Omental fat pad (tissue), 4 donors: ENCODE results near the gene GPS1. TPM values are rescaled to one million over a fixed set of nuclear protein-coding genes. Genes with fewer than 3 reads are reported as not detected.

Experiments used
- ATAC-seq: fragments of 150-250 bp; one replicate; pipeline ENCODE4 v1.9.1; 2016; ENCODE audit warnings: mild to moderate bottlenecking, moderate library complexity; ENCODE audit not compliant: low FRiP score
- DNase-seq: peaks from one replicate; pipeline ENCODE4 v3.0.0-alpha.2; 2019; ENCODE audit warnings: low spot score
- total RNA-seq, 4 donors: library from RNA; depleted of rRNA; stranded (reverse); fragments of >200 nt; gene quantifications; one replicate each; pipeline ENCODE4 v1.1.0, GENCODE V29; 2016
- TF ChIP-seq, protein P1 (sequence below), 3 donors: fragments of 450-650 bp; IDR thresholded peaks; one replicate each; pipeline ENCODE4 v1.5.1; 2016 to 2017; ENCODE audit warnings: antibody characterized with exemption in 3 of 3, mild to moderate bottlenecking in 3 of 3, moderate library complexity in 2 of 3

GPS1 gene
- total RNA-seq, 4 donors from 2014 or later: 67.3 to 86.8 (median 81.4) TPM

DNA sequence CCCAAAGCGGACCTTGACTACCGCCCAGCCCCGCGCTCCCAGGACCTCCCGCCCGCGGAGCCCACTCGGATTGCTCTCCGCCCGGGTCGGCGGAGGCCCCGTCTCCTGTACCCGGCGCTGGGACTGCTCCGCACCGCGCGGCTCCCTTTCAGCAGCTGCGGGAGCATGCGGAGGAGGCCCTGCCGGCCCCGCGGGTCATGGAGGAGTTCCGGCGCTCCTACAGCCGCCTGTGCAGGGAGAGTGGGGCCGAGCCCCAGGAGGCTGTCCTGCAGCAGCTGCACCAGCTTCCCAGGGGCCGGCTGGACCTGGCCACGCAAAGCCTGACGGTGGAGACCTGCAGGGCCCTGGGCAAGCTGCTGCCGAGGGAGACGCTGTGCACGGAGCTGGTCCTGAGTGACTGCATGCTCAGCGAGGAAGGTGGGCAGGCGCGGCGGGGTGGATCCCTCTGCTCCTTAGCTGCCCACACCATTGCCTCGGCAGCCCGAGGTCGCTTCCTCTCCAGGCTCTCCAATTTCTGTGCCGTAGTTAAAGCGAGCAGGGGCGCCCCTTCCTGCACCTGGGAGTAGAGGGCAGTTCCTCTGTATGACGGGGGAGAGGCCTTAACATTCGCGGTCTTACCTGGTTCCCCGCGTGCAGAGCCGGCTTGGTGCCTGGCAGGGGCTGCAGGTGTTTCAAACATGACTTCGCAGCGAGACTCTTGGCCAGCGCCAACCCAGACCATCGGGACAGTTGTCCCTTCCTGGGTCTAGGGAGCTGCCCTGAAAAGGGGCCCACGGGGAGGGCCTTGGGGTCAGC, 28.1 kb upstream of the GPS1 start:
- no peak for DNase-seq
- no peak for ATAC-seq
- TF ChIP-seq, protein P1, sequence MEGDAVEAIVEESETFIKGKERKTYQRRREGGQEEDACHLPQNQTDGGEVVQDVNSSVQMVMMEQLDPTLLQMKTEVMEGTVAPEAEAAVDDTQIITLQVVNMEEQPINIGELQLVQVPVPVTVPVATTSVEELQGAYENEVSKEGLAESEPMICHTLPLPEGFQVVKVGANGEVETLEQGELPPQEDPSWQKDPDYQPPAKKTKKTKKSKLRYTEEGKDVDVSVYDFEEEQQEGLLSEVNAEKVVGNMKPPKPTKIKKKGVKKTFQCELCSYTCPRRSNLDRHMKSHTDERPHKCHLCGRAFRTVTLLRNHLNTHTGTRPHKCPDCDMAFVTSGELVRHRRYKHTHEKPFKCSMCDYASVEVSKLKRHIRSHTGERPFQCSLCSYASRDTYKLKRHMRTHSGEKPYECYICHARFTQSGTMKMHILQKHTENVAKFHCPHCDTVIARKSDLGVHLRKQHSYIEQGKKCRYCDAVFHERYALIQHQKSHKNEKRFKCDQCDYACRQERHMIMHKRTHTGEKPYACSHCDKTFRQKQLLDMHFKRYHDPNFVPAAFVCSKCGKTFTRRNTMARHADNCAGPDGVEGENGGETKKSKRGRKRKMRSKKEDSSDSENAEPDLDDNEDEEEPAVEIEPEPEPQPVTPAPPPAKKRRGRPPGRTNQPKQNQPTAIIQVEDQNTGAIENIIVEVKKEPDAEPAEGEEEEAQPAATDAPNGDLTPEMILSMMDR (IDR thresholded peaks at IDR 0.05): no peak

DNA sequence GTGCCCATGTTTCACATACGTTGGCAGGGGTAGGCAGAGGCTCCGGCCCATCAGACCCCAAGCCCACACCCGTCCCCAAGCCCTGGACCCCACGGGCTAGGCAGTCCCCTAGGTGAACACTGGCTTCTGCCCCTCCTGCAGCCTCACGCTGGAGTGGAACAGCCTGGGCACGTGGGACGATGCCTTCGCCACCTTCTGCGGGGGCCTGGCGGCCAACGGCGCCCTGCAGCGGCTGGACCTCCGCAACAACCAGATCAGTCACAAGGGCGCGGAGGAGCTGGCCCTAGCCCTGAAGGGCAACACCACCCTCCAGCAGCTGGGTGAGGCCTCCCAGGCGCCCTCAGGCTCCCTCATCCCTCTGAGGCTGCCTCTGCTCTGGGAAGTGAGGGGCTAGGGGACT, 26.8 kb upstream of the GPS1 start:
- no peak for DNase-seq
- no peak for ATAC-seq
- TF ChIP-seq, protein P1 (IDR thresholded peaks at IDR 0.05): no peak

DNA sequence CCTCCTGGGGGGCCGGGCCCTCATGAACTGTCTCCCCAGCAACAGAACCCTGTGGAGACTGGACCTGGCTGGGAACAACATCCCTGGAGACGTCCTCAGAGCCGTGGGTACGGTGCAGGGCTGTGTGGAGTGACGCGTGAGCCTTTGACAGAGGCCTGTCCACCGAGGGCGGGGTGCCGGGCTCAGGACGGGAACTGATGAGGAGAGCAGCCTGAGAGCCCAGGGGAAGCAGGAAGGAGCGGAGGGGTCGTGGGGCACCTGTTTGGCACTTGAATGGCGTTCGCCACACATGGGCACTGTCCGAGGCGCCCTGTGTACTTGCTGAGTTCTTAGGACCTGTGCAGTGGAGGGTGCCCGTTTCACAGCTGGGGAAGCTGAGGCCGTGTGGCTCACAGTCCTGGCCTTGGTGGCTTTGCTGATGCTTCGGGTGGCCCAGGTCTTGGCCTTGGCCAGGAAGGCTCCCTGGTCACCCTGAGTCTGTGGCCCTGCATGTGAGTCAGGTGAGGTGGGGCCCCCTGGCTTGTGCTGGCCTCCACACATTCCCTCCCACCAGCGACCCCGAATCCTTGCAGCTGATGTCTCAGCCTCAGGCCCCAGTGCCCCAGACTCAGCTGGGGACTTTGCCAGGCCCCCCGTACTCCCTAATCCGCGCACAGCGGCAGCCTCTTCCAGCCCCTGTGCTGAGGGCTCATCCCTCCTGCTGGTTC, 26.1 kb upstream of the GPS1 start:
- TF ChIP-seq, protein P1 (IDR thresholded peaks at IDR 0.05): no peak
- ATAC-seq: no peak
- DNase-seq: no peak

GRCh38 chr17:82028246-82028645, 23.5 kb upstream of the GPS1 start:
- TF ChIP-seq, protein P1 (IDR thresholded peaks at IDR 0.05): no peak
- no peak for ATAC-seq

DNA sequence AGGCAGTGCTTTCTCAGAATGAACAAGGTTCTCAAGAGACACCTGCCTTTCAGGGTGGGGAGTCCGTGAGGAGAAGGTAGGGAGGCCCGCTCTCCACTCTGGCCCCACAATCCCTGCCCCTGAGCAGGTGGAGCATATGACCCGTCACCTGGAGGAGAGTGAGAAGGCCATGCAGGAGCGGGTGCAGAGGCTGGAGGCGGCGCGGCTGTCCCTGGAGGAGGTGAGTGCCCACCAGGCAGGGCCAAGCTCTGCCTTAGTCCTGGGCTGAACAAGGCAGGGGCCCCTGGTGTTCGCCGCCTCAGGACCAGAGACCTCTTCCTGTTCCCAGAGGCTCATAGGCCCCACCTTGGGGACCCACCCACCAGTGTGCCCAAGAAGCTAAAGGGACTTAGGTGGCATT, 22.7 kb upstream of the GPS1 start:
- ATAC-seq (no peak), DNase-seq (no peak)
- TF ChIP-seq, protein P1 (IDR thresholded peaks at IDR 0.05): no peak

More at GRCh38 chr17:82028246-82028645, 23.5 kb upstream of the GPS1 start:
- DNase-seq: no peak

- ATAC-seq (no peak), DNase-seq (no peak)
- TF ChIP-seq, protein P1 (IDR thresholded peaks at IDR 0.05): no peak
Observed at GRCh38 chr17:82029391-82029790, 22.3 kb upstream of the GPS1 start.
